Endothelial cell of umbilical vein (primary cell): ENCODE data around the gene ADAP1. TPM values are rescaled to one million over a fixed set of nuclear protein-coding genes. Genes with fewer than 3 reads are reported as not detected.

Experiments
- BruUV-seq: library from RNA; stranded (reverse); fragments of 400-500 nt; replicated peaks from 2 replicates; lab custom pipeline; 2021; lab: Mats Ljungman, UMichigan
- CTCF ChIA-PET: fragments of 300-600, 350-600 bp; sonication (Branson Sonifier 250); formaldehyde crosslinking; loops from one replicate; lab custom pipeline; 2021; ENCODE audit warnings: antibody characterized with exemption, inconsistent platforms; lab: Charles Lee
- POLR2A ChIA-PET: fragments of 300-600, 350-600 bp; sonication (Branson Sonifier 250); formaldehyde crosslinking; loops from one replicate; lab custom pipeline; 2021; ENCODE audit warnings: antibody characterized with exemption, inconsistent platforms; lab: Charles Lee
- DNase-seq: peaks from one replicate; pipeline ENCODE4 v3.0.0-alpha.2; 2011; ENCODE audit warnings: low read depth, low spot score
- FAIRE-seq: peaks from 2 replicates; lab custom pipeline; 2011; peaks lifted over from hg19 to GRCh38; lab: Jason Lieb, UNC
- H2AFZ ChIP-seq: 2 replicates; pipeline ENCODE4 v1.6.0; 2012; ENCODE audit warnings: low read depth, low read length, control low read depth, inconsistent platforms
- H3K27ac ChIP-seq: 2 replicates; pipeline ENCODE4 v1.5.1; 2011; ENCODE audit warnings: low read depth, mild to moderate bottlenecking, control low read depth, low read length, moderate library complexity; ENCODE audit not compliant: insufficient read depth
- H3K27me3 ChIP-seq, 2 experiments: 2 replicates each; pipeline versions ENCODE4 v1.6.0 to v1.6.1; 2011; ENCODE audit warnings: low read length in 2 of 2, mixed read lengths in 1 of 2; ENCODE audit not compliant: control insufficient read depth in 2 of 2, insufficient read depth in 2 of 2
- H3K36me3 ChIP-seq, 2 experiments: 2 replicates in 1 of 2; 3 replicates in 1 of 2; pipeline ENCODE4 v1.5.1; 2011; ENCODE audit warnings: low read length in 2 of 2, mild to moderate bottlenecking in 1 of 2, moderate library complexity in 1 of 2; ENCODE audit not compliant: control insufficient read depth in 2 of 2, insufficient read depth in 2 of 2; ENCODE audit errors: extremely low read depth in 1 of 2
- H3K4me1 ChIP-seq: 3 replicates; pipeline ENCODE4 v1.5.1; 2011; ENCODE audit warnings: mild to moderate bottlenecking, low read length; ENCODE audit not compliant: control insufficient read depth, insufficient read depth; ENCODE audit errors: extremely low read depth
- H3K4me2 ChIP-seq: 2 replicates; pipeline ENCODE4 v1.6.1; 2011; ENCODE audit warnings: low read length, control low read depth, mixed read lengths; ENCODE audit not compliant: insufficient read depth
- H3K4me3 ChIP-seq, 3 experiments: fragments of 200-600 bp in 1 of 3; sonication (generic), shearing (Covaris generic) in 1 of 3; replicated peaks in 1 of 3; 2 replicates each; pipeline ENCODE4 v1.5.1; 2011 to 2016; ENCODE audit warnings: control low read depth in 3 of 3, low read length in 3 of 3, mild to moderate bottlenecking in 2 of 3, inconsistent platforms in 1 of 3, low read depth in 1 of 3, moderate library complexity in 1 of 3; ENCODE audit not compliant: insufficient read depth in 1 of 3
- H3K79me2 ChIP-seq: 2 replicates; pipeline ENCODE4 v1.6.0; 2012; ENCODE audit warnings: low read length, inconsistent platforms; ENCODE audit not compliant: control insufficient read depth, insufficient read depth
- H3K9ac ChIP-seq: replicated peaks from 2 replicates; pipeline ENCODE3; 2011; ENCODE audit warnings: low read length, control low read depth; ENCODE audit not compliant: insufficient read depth; ENCODE audit errors: extremely low read depth
- H3K9me1 ChIP-seq: replicated peaks from 3 replicates; pipeline ENCODE4 v1.6.0; 2011; ENCODE audit warnings: mild to moderate bottlenecking, low read length; ENCODE audit not compliant: control insufficient read depth, insufficient read depth; ENCODE audit errors: extremely low read depth
- H3K9me3 ChIP-seq: replicated peaks from 2 replicates; pipeline ENCODE4 v1.5.1; 2012; ENCODE audit warnings: low read length, inconsistent platforms; ENCODE audit not compliant: control insufficient read depth, insufficient read depth
- H4K20me1 ChIP-seq: replicated peaks from 2 replicates; pipeline ENCODE3; 2011; ENCODE audit warnings: mild to moderate bottlenecking, low read length; ENCODE audit not compliant: control insufficient read depth, insufficient read depth; ENCODE audit errors: extremely low read depth
- EZH2 ChIP-seq: IDR thresholded peaks from 2 replicates; pipeline ENCODE4 v1.6.1; 2012; ENCODE audit warnings: borderline replicate concordance, low read depth, mild to moderate bottlenecking, moderate library complexity, low read length, inconsistent platforms; ENCODE audit not compliant: severe bottlenecking
- FOS ChIP-seq: IDR thresholded peaks from 2 replicates; pipeline ENCODE4 v1.6.1; 2011; ENCODE audit warnings: mild to moderate bottlenecking, low read length, moderate library complexity, borderline replicate concordance; ENCODE audit not compliant: insufficient read depth
- GATA2 ChIP-seq: IDR thresholded peaks from 2 replicates; pipeline ENCODE4 v1.7.0; 2011; ENCODE audit warnings: low read depth, mild to moderate bottlenecking, moderate library complexity, mixed read lengths, low read length; ENCODE audit not compliant: insufficient read length, insufficient read depth
- JUN ChIP-seq: IDR thresholded peaks from 2 replicates; pipeline ENCODE4 v1.6.1; 2011; ENCODE audit warnings: borderline replicate concordance, low read depth; ENCODE audit not compliant: insufficient read length, insufficient read depth
- MYC ChIP-seq: IDR thresholded peaks from one replicate; pipeline ENCODE4 v1.6.1; 2011; ENCODE audit warnings: mild to moderate bottlenecking, low read depth, low read length
- POLR2A ChIP-seq: IDR thresholded peaks from 2 replicates; pipeline ENCODE4 v1.6.1; 2012; ENCODE audit warnings: low read depth, mild to moderate bottlenecking, control low read depth, low read length
- POLR2AphosphoS5 ChIP-seq: IDR thresholded peaks from 2 replicates; pipeline ENCODE4 v1.6.1; 2012; ENCODE audit warnings: low read depth, mild to moderate bottlenecking, control low read depth, low read length, moderate library complexity; ENCODE audit not compliant: insufficient read depth
- dilution Hi-C: fragments of 300-500 bp; cut with MboI; formaldehyde crosslinking; loops from one replicate; pipeline ENCODE4 v1.15.0; 2019; ENCODE audit warnings: low sequenced_read_pairs; ENCODE audit not compliant: extremely low pct_ligation_motif_present
- intact Hi-C: fragments of 100-400 bp; cut with micrococcal nuclease; formaldehyde crosslinking; loops from one replicate; pipeline ENCODE4 v1.10.0; 2022
- polyA plus RNA-seq, 4 experiments: library from polyadenylated mRNA; depleted of rRNA in 3 of 4; stranded (reverse) in 3 of 4; unstranded in 1 of 4; fragments of >200 nt; gene quantifications; 2 replicates each; pipeline versions ENCODE4 v1.2.1 to v1.2.3, GENCODE V29; 2011 to 2012; ENCODE audit warnings: missing spikeins in 1 of 4
- total RNA-seq: library from RNA; stranded (reverse); gene quantifications from 2 replicates; pipeline ENCODE4 v1.2.3, GENCODE V29; 2021
- TF ChIP-seq, protein P1 (sequence below): IDR thresholded peaks from 2 replicates; pipeline ENCODE4 v1.6.1; 2011; ENCODE audit not compliant: insufficient read depth, insufficient read length
- TF ChIP-seq, protein P2 (sequence below), 2 donors: IDR thresholded peaks; 1 replicate in 1 of 2; 2 replicates in 1 of 2; pipeline ENCODE4 v1.5.1; 2011; ENCODE audit warnings: low read length in 2 of 2, mild to moderate bottlenecking in 2 of 2, moderate library complexity in 2 of 2, control low read depth in 1 of 2, inconsistent platforms in 1 of 2, low read depth in 1 of 2; ENCODE audit not compliant: insufficient read depth in 1 of 2; ENCODE audit errors: extremely low read depth in 1 of 2

ADAP1 gene
- total and polyA plus RNA-seq, 2 donors (not counting 3 experiments of a cell fraction or from before 2014, with no cell fraction given), result 0.49 to 0.58 TPM

GRCh38 chr7:918441-919113, 35.9 kb downstream of the ADAP1 start:
- DNase-seq (no peak), FAIRE-seq (no peak)
- no peak for TF ChIP-seq EZH2
- TF ChIP-seq POLR2A, result no peak
- TF ChIP-seq, protein P1, sequence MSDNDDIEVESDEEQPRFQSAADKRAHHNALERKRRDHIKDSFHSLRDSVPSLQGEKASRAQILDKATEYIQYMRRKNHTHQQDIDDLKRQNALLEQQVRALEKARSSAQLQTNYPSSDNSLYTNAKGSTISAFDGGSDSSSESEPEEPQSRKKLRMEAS, result no peak
- TF ChIP-seq JUN, result no peak
- TF ChIP-seq, protein P2, sequence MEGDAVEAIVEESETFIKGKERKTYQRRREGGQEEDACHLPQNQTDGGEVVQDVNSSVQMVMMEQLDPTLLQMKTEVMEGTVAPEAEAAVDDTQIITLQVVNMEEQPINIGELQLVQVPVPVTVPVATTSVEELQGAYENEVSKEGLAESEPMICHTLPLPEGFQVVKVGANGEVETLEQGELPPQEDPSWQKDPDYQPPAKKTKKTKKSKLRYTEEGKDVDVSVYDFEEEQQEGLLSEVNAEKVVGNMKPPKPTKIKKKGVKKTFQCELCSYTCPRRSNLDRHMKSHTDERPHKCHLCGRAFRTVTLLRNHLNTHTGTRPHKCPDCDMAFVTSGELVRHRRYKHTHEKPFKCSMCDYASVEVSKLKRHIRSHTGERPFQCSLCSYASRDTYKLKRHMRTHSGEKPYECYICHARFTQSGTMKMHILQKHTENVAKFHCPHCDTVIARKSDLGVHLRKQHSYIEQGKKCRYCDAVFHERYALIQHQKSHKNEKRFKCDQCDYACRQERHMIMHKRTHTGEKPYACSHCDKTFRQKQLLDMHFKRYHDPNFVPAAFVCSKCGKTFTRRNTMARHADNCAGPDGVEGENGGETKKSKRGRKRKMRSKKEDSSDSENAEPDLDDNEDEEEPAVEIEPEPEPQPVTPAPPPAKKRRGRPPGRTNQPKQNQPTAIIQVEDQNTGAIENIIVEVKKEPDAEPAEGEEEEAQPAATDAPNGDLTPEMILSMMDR (IDR thresholded peaks at IDR 0.05; ENCODE audit: extremely low read depth in 1 of 2, insufficient read depth in 1 of 2, low read depth in 1 of 2, low read length in 2 of 2), result no peak
- no peak for TF ChIP-seq GATA2
- TF ChIP-seq FOS, result no peak
- no peak for TF ChIP-seq POLR2AphosphoS5
- TF ChIP-seq MYC, result no peak
- Histone ChIP-seq H3K27me3 (no peaks in the 10 kb centered on the region), H3K4me1 (peaks cover 11% of the 10 kb centered on the region), H3K36me3 (no peaks in the 10 kb centered on the region), H3K4me3 (no peak overlapping the region), H4K20me1 (no peaks in the 10 kb centered on the region), H3K9me1 (no peaks in the 10 kb centered on the region), H3K79me2 (no peaks in the 10 kb centered on the region), H3K27ac (no peak overlapping the region), H3K9ac (no peak overlapping the region), H3K4me2 (no peak overlapping the region), H3K9me3 (no peaks in the 10 kb centered on the region), H2AFZ (no peak overlapping the region)
- BruUV-seq, result no TSS peak
- ChIA-PET POLR2A (no interaction called here), CTCF (no interaction called here)
- dilution Hi-C loops, result no loop called here
- intact Hi-C loops, result no loop called here
